Activated naive CD8-positive, alpha-beta T cell treated with anti-CD3 and anti-CD28 coated beads for 36 hours (primary cell): ENCODE data around the gene SPOP. TPM values are rescaled to one million over a fixed set of nuclear protein-coding genes. Genes with fewer than 3 reads are reported as not detected.
"Not testable (repeated sequence)": the region's sequence is repeated elsewhere in the genome, so short reads cannot be mapped to it uniquely, and the experiment has no call there.

Experiments
- DNase-seq: peaks from one replicate; pipeline ENCODE4 v3.0.0; 2021
- H3K27ac Mint-ChIP-seq: one replicate; pipeline ENCODE4 v1.8.0; 2022; ENCODE audit warnings: mild to moderate bottlenecking, moderate library complexity, mixed read lengths
- H3K27me3 Mint-ChIP-seq: one replicate; pipeline ENCODE4 v1.8.0; 2022; ENCODE audit warnings: mild to moderate bottlenecking, mixed read lengths
- H3K36me3 Mint-ChIP-seq: one replicate; pipeline ENCODE4 v1.8.0; 2021; ENCODE audit warnings: mild to moderate bottlenecking, mixed read lengths
- H3K4me1 Mint-ChIP-seq: one replicate; pipeline ENCODE4 v1.8.0; 2021; ENCODE audit warnings: mixed read lengths
- H3K4me3 Mint-ChIP-seq: one replicate; pipeline ENCODE4 v1.8.0; 2022; ENCODE audit warnings: mild to moderate bottlenecking, moderate library complexity, mixed read lengths
- H3K9me3 Mint-ChIP-seq: one replicate; pipeline ENCODE4 v1.8.0; 2022; ENCODE audit warnings: mixed read lengths
- total RNA-seq, 2 experiments: library from RNA; stranded (reverse); gene quantifications; one replicate each; pipeline ENCODE4 v1.2.3, GENCODE V29; 2021

Gene SPOP
- total RNA-seq, 2 experiments from 2014 or later: 56.6 to 57.7 TPM

- peak overlapping the region; percentile 51 for H3K27ac Mint-ChIP-seq
These were observed 121.5 kb downstream of the SPOP start for GRCh38 chr17:49556223-49556943.

GRCh38 chr17:49555495-49556222 is 122.2 kb downstream of the SPOP start:
- Mint-ChIP-seq H3K27ac (peak overlapping the region; percentile 51), H3K27me3 (peaks cover 16% of the 10 kb centered on the region), H3K4me3 (no peak overlapping the region), H3K36me3 (no peaks in the 10 kb centered on the region), H3K9me3 (no peaks in the 10 kb centered on the region), H3K4me1 (peaks cover 6% of the 10 kb centered on the region)
- DNase-seq: no peak

More at GRCh38 chr17:49556223-49556943, 121.5 kb downstream of the SPOP start:
- H3K27me3 Mint-ChIP-seq: peaks cover 16% of the 10 kb centered on the region
- no peaks in the 10 kb centered on the region for H3K9me3 Mint-ChIP-seq
- peak; percentile 90 for DNase-seq
- H3K4me3 Mint-ChIP-seq: no peak overlapping the region
- peaks cover 6% of the 10 kb centered on the region for H3K4me1 Mint-ChIP-seq
- no peaks in the 10 kb centered on the region for H3K36me3 Mint-ChIP-seq

GRCh38 chr17:49554694-49555494 is 123.0 kb downstream of the SPOP start:
- DNase-seq: no peak

GRCh38 chr17:49553676-49554335 is 124.1 kb downstream of the SPOP start:
- H3K36me3 Mint-ChIP-seq: no peaks in the 10 kb centered on the region
- DNase-seq: no peak
- peaks cover 6% of the 10 kb centered on the region for H3K4me1 Mint-ChIP-seq
- peaks cover 12% of the 10 kb centered on the region for H3K27me3 Mint-ChIP-seq
- no peaks in the 10 kb centered on the region for H3K9me3 Mint-ChIP-seq
- H3K4me3 Mint-ChIP-seq: no peak overlapping the region
- H3K27ac Mint-ChIP-seq: peak overlapping the region; percentile 57

More at GRCh38 chr17:49554694-49555494, 123.0 kb downstream of the SPOP start:
- Mint-ChIP-seq H3K27me3 (peaks cover 16% of the 10 kb centered on the region), H3K4me3 (no peak overlapping the region), H3K9me3 (no peaks in the 10 kb centered on the region), H3K36me3 (no peaks in the 10 kb centered on the region), H3K4me1 (peaks cover 6% of the 10 kb centered on the region), H3K27ac (no peak overlapping the region)

- H3K36me3 Mint-ChIP-seq: no peaks in the 10 kb centered on the region
- H3K9me3 Mint-ChIP-seq: no peaks in the 10 kb centered on the region
- H3K27ac Mint-ChIP-seq: no peak overlapping the region
- peaks cover 2% of the 10 kb centered on the region for H3K4me1 Mint-ChIP-seq
- DNase-seq: no peak
- peaks cover under 1% of the 10 kb centered on the region for H3K27me3 Mint-ChIP-seq
- no peak overlapping the region for H3K4me3 Mint-ChIP-seq
These were observed 125.7 kb downstream of the SPOP start for GRCh38 chr17:49552070-49552751.

- Mint-ChIP-seq H3K27ac (no peak overlapping the region), H3K27me3 (no peaks in the 10 kb centered on the region), H3K36me3 (no peaks in the 10 kb centered on the region), H3K4me1 (peaks cover 2% of the 10 kb centered on the region), H3K4me3 (no peak overlapping the region), H3K9me3 (no peaks in the 10 kb centered on the region)
- DNase-seq: no peak
These were observed 126.5 kb downstream of the SPOP start for GRCh38 chr17:49551221-49552069.

GRCh38 chr17:49550764-49551163 is 127.1 kb downstream of the SPOP start:
- not testable (repeated sequence) for H3K36me3 Mint-ChIP-seq, H3K27ac Mint-ChIP-seq, H3K4me3 Mint-ChIP-seq, H3K27me3 Mint-ChIP-seq, DNase-seq, H3K9me3 Mint-ChIP-seq, H3K4me1 Mint-ChIP-seq

- H3K9me3 Mint-ChIP-seq: no peaks in the 10 kb centered on the region
- H3K36me3 Mint-ChIP-seq: no peaks in the 10 kb centered on the region
- no peaks in the 10 kb centered on the region for H3K4me1 Mint-ChIP-seq
- no peak overlapping the region for H3K27ac Mint-ChIP-seq
- no peaks in the 10 kb centered on the region for H3K27me3 Mint-ChIP-seq
- DNase-seq: no peak
- no peak overlapping the region for H3K4me3 Mint-ChIP-seq
These were observed 127.9 kb downstream of the SPOP start for GRCh38 chr17:49549691-49550678.

GRCh38 chr17:49549311-49549605 is 128.6 kb downstream of the SPOP start:
- no peaks in the 10 kb centered on the region for H3K9me3 Mint-ChIP-seq
- H3K4me1 Mint-ChIP-seq: no peaks in the 10 kb centered on the region
- no peak for DNase-seq
- H3K4me3 Mint-ChIP-seq: no peak overlapping the region
- H3K36me3 Mint-ChIP-seq: no peaks in the 10 kb centered on the region
- H3K27ac Mint-ChIP-seq: no peak overlapping the region
- no peaks in the 10 kb centered on the region for H3K27me3 Mint-ChIP-seq

Other genes with a start within 250 kb of the SPOP start
- under 1 TPM in 1 of 2 experiments, not detected in 1; 0.16 TPM for gene NGFR, start 182.8 kb downstream of the SPOP start, total RNA-seq
- gene NXPH3, start 102.2 kb downstream of the SPOP start, total RNA-seq: under 1 TPM; 0.10 to 0.18 TPM
- gene SLC35B1, start 29.9 kb upstream of the SPOP start, total RNA-seq: 10 to 100 TPM; 58.6 to 63.8 TPM
- gene FAM117A, start 86.0 kb upstream of the SPOP start, total RNA-seq: 10 to 100 TPM; 16.2 to 16.4 TPM
- 10 to 100 TPM; 65.9 to 67.2 TPM for gene KAT7, start 110.6 kb upstream of the SPOP start, total RNA-seq
- gene TAC4, start 170.0 kb upstream of the SPOP start, total RNA-seq: not detected